ENCODE measurements around the gene CASP10. TPM values are rescaled to one million over a fixed set of nuclear protein-coding genes. Genes with fewer than 3 reads are reported as not detected.

The CASP10 gene
- polyA plus RNA-seq, 2 donors, result 5.2 to 8.7 TPM

- H3K36me3 ChIP-seq (ENCODE audit: control insufficient read depth in 2 of 2, insufficient read depth in 2 of 2, low read length in 1 of 2), result peaks cover 4 to 5% of the 10 kb centered on the region in 2 donors
- H3K4me1 ChIP-seq (ENCODE audit: control insufficient read depth in 2 of 2, insufficient read depth in 2 of 2, low read length in 1 of 2), result no peaks in the 10 kb centered on the region
- H3K9me3 ChIP-seq (ENCODE audit: control insufficient read depth in 2 of 2, insufficient read depth in 1 of 2, low read depth in 1 of 2, low read length in 1 of 2), result no peaks in the 10 kb centered on the region
- 71 to 78% methylated on average over 6 of the region's 6 CpGs for WGBS, 2 donors
- H3K4me3 ChIP-seq (ENCODE audit: low read depth in 1 of 2, low read length in 2 of 2), result no peak overlapping the region
- no peak overlapping the region for H3K27ac ChIP-seq (ENCODE audit: low read depth in 2 of 2, low read length in 1 of 2)
- H3K27me3 ChIP-seq (ENCODE audit: control insufficient read depth in 1 of 2, insufficient read depth in 2 of 2, low read length in 2 of 2), result no peaks in the 10 kb centered on the region
Measured at GRCh38 chr2:201203916-201204654, 21.1 kb downstream of the CASP10 start.

- no peak overlapping the region for H3K4me3 ChIP-seq (ENCODE audit: low read depth in 1 of 2, low read length in 2 of 2)
- no peaks in the 10 kb centered on the region for H3K27me3 ChIP-seq (ENCODE audit: control insufficient read depth in 1 of 2, insufficient read depth in 2 of 2, low read length in 2 of 2)
- no peak overlapping the region for H3K27ac ChIP-seq (ENCODE audit: low read depth in 2 of 2, low read length in 1 of 2)
- no peaks in the 10 kb centered on the region for H3K9me3 ChIP-seq (ENCODE audit: control insufficient read depth in 2 of 2, insufficient read depth in 1 of 2, low read depth in 1 of 2, low read length in 1 of 2)
- peaks cover 0 to 2% of the 10 kb centered on the region in 2 donors for H3K4me1 ChIP-seq (ENCODE audit: control insufficient read depth in 2 of 2, insufficient read depth in 2 of 2, low read length in 1 of 2)
- H3K36me3 ChIP-seq (ENCODE audit: control insufficient read depth in 2 of 2, insufficient read depth in 2 of 2, low read length in 1 of 2), result peaks cover 4 to 7% of the 10 kb centered on the region in 2 donors
- WGBS, 2 donors, result 87 to 90% methylated on average over 9 of the region's 9 CpGs
Measured at GRCh38 chr2:201204655-201205514, 21.9 kb downstream of the CASP10 start.

GRCh38 chr2:201205515-201205849 lies 22.5 kb downstream of the CASP10 start:
- H3K4me3 ChIP-seq (ENCODE audit: low read depth in 1 of 2, low read length in 2 of 2), result no peak overlapping the region
- H3K27ac ChIP-seq (ENCODE audit: low read depth in 2 of 2, low read length in 1 of 2), result no peak overlapping the region
- H3K36me3 ChIP-seq (ENCODE audit: control insufficient read depth in 2 of 2, insufficient read depth in 2 of 2, low read length in 1 of 2), result peaks cover 1 to 7% of the 10 kb centered on the region in 2 donors
- 86 to 90% methylated on average over 3 of the region's 3 CpGs for WGBS, 2 donors
- no peaks in the 10 kb centered on the region for H3K27me3 ChIP-seq (ENCODE audit: control insufficient read depth in 1 of 2, insufficient read depth in 2 of 2, low read length in 2 of 2)
- H3K9me3 ChIP-seq (ENCODE audit: control insufficient read depth in 2 of 2, insufficient read depth in 1 of 2, low read depth in 1 of 2, low read length in 1 of 2), result no peaks in the 10 kb centered on the region
- H3K4me1 ChIP-seq (ENCODE audit: control insufficient read depth in 2 of 2, insufficient read depth in 2 of 2, low read length in 1 of 2), result peaks cover 0 to 2% of the 10 kb centered on the region in 2 donors

GRCh38 chr2:201208563-201209252 lies 25.8 kb downstream of the CASP10 start:
- Histone ChIP-seq H3K4me3 (ENCODE audit: low read depth in 1 of 2, low read length in 2 of 2) (no peak overlapping the region), H3K27ac (ENCODE audit: low read depth in 2 of 2, low read length in 1 of 2) (no peak overlapping the region), H3K27me3 (ENCODE audit: control insufficient read depth in 1 of 2, insufficient read depth in 2 of 2, low read length in 2 of 2) (no peaks in the 10 kb centered on the region), H3K36me3 (ENCODE audit: control insufficient read depth in 2 of 2, insufficient read depth in 2 of 2, low read length in 1 of 2) (peaks cover 0 to 5% of the 10 kb centered on the region in 2 donors), H3K9me3 (ENCODE audit: control insufficient read depth in 2 of 2, insufficient read depth in 1 of 2, low read depth in 1 of 2, low read length in 1 of 2) (no peaks in the 10 kb centered on the region), H3K4me1 (ENCODE audit: control insufficient read depth in 2 of 2, insufficient read depth in 2 of 2, low read length in 1 of 2) (peaks cover 0 to 2% of the 10 kb centered on the region in 2 donors)
- 89 to 91% methylated on average over 12 of the region's 12 CpGs for WGBS, 2 donors

- no peak overlapping the region for H3K4me3 ChIP-seq (ENCODE audit: low read depth in 1 of 2, low read length in 2 of 2)
- H3K4me1 ChIP-seq (ENCODE audit: control insufficient read depth in 2 of 2, insufficient read depth in 2 of 2, low read length in 1 of 2), result no peaks in the 10 kb centered on the region
- no peaks in the 10 kb centered on the region for H3K27me3 ChIP-seq (ENCODE audit: control insufficient read depth in 1 of 2, insufficient read depth in 2 of 2, low read length in 2 of 2)
- 96 to 97% methylated on average over 4 of the region's 4 CpGs for WGBS, 2 donors
- H3K36me3 ChIP-seq (ENCODE audit: control insufficient read depth in 2 of 2, insufficient read depth in 2 of 2, low read length in 1 of 2), result peaks cover 0 to 8% of the 10 kb centered on the region in 2 donors
- H3K9me3 ChIP-seq (ENCODE audit: control insufficient read depth in 2 of 2, insufficient read depth in 1 of 2, low read depth in 1 of 2, low read length in 1 of 2), result no peaks in the 10 kb centered on the region
- no peak overlapping the region for H3K27ac ChIP-seq (ENCODE audit: low read depth in 2 of 2, low read length in 1 of 2)
Measured at GRCh38 chr2:201215963-201216362, 33.0 kb downstream of the CASP10 start.

GRCh38 chr2:201216918-201217317 lies 34.0 kb downstream of the CASP10 start:
- Histone ChIP-seq H3K4me3 (ENCODE audit: low read depth in 1 of 2, low read length in 2 of 2) (no peak overlapping the region), H3K9me3 (ENCODE audit: control insufficient read depth in 2 of 2, insufficient read depth in 1 of 2, low read depth in 1 of 2, low read length in 1 of 2) (no peaks in the 10 kb centered on the region), H3K4me1 (ENCODE audit: control insufficient read depth in 2 of 2, insufficient read depth in 2 of 2, low read length in 1 of 2) (no peaks in the 10 kb centered on the region), H3K27me3 (ENCODE audit: control insufficient read depth in 1 of 2, insufficient read depth in 2 of 2, low read length in 2 of 2) (no peaks in the 10 kb centered on the region), H3K36me3 (ENCODE audit: control insufficient read depth in 2 of 2, insufficient read depth in 2 of 2, low read length in 1 of 2) (peaks cover 0 to 8% of the 10 kb centered on the region in 2 donors), H3K27ac (ENCODE audit: low read depth in 2 of 2, low read length in 1 of 2) (no peak overlapping the region)
- WGBS, 2 donors, result 78 to 87% methylated on average over 1 of the region's 1 CpG

- Histone ChIP-seq H3K27me3 (ENCODE audit: control insufficient read depth in 1 of 2, insufficient read depth in 2 of 2, low read length in 2 of 2) (no peaks in the 10 kb centered on the region), H3K36me3 (ENCODE audit: control insufficient read depth in 2 of 2, insufficient read depth in 2 of 2, low read length in 1 of 2) (peaks cover 0 to 8% of the 10 kb centered on the region in 2 donors), H3K9me3 (ENCODE audit: control insufficient read depth in 2 of 2, insufficient read depth in 1 of 2, low read depth in 1 of 2, low read length in 1 of 2) (no peaks in the 10 kb centered on the region), H3K4me3 (ENCODE audit: low read depth in 1 of 2, low read length in 2 of 2) (no peak overlapping the region), H3K4me1 (ENCODE audit: control insufficient read depth in 2 of 2, insufficient read depth in 2 of 2, low read length in 1 of 2) (no peaks in the 10 kb centered on the region), H3K27ac (ENCODE audit: low read depth in 2 of 2, low read length in 1 of 2) (no peak overlapping the region)
- 90 to 93% methylated on average over 6 of the region's 6 CpGs for WGBS, 2 donors
Measured at GRCh38 chr2:201218780-201219179, 35.8 kb downstream of the CASP10 start.

GRCh38 chr2:201219328-201220096 lies 36.6 kb downstream of the CASP10 start:
- H3K36me3 ChIP-seq (ENCODE audit: control insufficient read depth in 2 of 2, insufficient read depth in 2 of 2, low read length in 1 of 2), result peaks cover 0 to 8% of the 10 kb centered on the region in 2 donors
- WGBS, 2 donors, result 80 to 82% methylated on average over 5 of the region's 5 CpGs
- H3K9me3 ChIP-seq (ENCODE audit: control insufficient read depth in 2 of 2, insufficient read depth in 1 of 2, low read depth in 1 of 2, low read length in 1 of 2), result no peaks in the 10 kb centered on the region
- H3K27ac ChIP-seq (ENCODE audit: low read depth in 2 of 2, low read length in 1 of 2), result no peak overlapping the region
- H3K27me3 ChIP-seq (ENCODE audit: control insufficient read depth in 1 of 2, insufficient read depth in 2 of 2, low read length in 2 of 2), result no peaks in the 10 kb centered on the region
- H3K4me1 ChIP-seq (ENCODE audit: control insufficient read depth in 2 of 2, insufficient read depth in 2 of 2, low read length in 1 of 2), result no peaks in the 10 kb centered on the region
- H3K4me3 ChIP-seq (ENCODE audit: low read depth in 1 of 2, low read length in 2 of 2), result no peak overlapping the region

- Histone ChIP-seq H3K4me3 (ENCODE audit: low read depth in 1 of 2, low read length in 2 of 2) (no peak overlapping the region), H3K27ac (ENCODE audit: low read depth in 2 of 2, low read length in 1 of 2) (no peak overlapping the region)
Measured at GRCh38 chr2:201220102-201220570, 37.2 kb downstream of the CASP10 start.

More at GRCh38 chr2:201220102-201220570, 37.2 kb downstream of the CASP10 start:
- Histone ChIP-seq H3K36me3 (ENCODE audit: control insufficient read depth in 2 of 2, insufficient read depth in 2 of 2, low read length in 1 of 2) (peaks cover 0 to 8% of the 10 kb centered on the region in 2 donors), H3K4me1 (ENCODE audit: control insufficient read depth in 2 of 2, insufficient read depth in 2 of 2, low read length in 1 of 2) (no peaks in the 10 kb centered on the region), H3K27me3 (ENCODE audit: control insufficient read depth in 1 of 2, insufficient read depth in 2 of 2, low read length in 2 of 2) (no peaks in the 10 kb centered on the region), H3K9me3 (ENCODE audit: control insufficient read depth in 2 of 2, insufficient read depth in 1 of 2, low read depth in 1 of 2, low read length in 1 of 2) (no peaks in the 10 kb centered on the region)
- 37 to 62% methylated on average over 4 of the region's 4 CpGs for WGBS, 2 donors

All from esophagus (tissue), 2 donors.